ENCODE measurements around the gene IL25.

DNA sequence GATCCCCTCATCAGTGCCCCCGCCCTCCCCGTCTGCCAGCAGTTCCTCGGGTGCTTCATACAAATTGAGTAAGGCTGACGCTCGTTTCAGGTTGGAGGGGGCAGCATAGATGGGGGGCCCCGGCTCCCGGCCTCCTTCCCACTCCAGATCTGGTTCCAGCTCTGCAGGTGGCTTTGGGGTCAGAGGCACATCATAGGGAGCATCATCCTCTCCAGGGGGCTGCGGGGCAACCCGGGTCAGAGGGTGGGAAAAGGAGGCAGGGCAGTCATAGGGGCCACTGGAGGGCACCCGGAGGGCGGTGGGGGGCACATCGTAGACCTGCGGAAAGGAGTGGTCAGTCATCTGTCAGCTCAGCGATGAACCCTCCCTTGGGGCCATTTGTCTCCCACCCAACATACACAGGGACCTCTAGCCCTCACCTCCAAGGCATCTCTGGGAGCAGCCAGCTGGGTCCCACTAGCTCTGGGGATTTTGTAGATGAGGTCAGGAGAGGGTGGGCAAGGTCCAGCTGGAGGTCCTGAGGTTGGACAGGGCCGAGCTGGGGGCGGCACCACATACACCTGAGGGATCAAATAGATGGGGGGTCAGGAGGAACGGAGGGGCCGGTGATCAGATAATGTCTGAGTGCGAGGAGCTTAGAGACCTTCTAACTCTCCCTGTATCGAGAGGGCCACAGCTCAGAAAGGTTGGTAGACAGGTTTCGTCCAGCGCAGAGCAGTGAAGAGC lies 12.7 kb upstream of the IL25 start:
- TF ChIP-seq EZH2 (IDR thresholded peaks at IDR 0.05; ENCODE audit: borderline replicate concordance, low read depth, low read length, severe bottlenecking) = no peak
- TF ChIP-seq CTCF (IDR thresholded peaks at IDR 0.05; ENCODE audit: borderline replicate concordance, extremely low read depth, low read length, poor library complexity, severe bottlenecking) = no peak
